Umbilical cord (tissue), 2 donors: ENCODE results near the gene CFLAR. TPM values are rescaled to one million over a fixed set of nuclear protein-coding genes. Genes with fewer than 3 reads are reported as not detected.
"Not testable (repeated sequence)": the region's sequence is repeated elsewhere in the genome, so short reads cannot be mapped to it uniquely, and the experiment has no call there.

ENCODE experiments used
- DNase-seq: peaks from one replicate; pipeline ENCODE4 v3.0.0-alpha.2; 2015; ENCODE audit warnings: low spot score
- total RNA-seq: library from RNA; depleted of rRNA; stranded (reverse); fragments of >200 nt; gene quantifications from one replicate; pipeline ENCODE4 v1.2.3, GENCODE V29; 2014; ENCODE audit warnings: low replicate concordance; ENCODE audit not compliant: insufficient read depth

The CFLAR gene
- 103 TPM for total RNA-seq

GRCh38 chr2:201116115-201116958 lies at the start of gene CFLAR:
CFLAR (plus strand) TSS chr2:201116164; CDS start chr2:201129866, 13,702 bp downstream.
- peak; percentile 76 for DNase-seq

GRCh38 chr2:201070948-201071478 lies 45.0 kb upstream of the CFLAR start:
- peak; percentile 8 for DNase-seq

- DNase-seq: peak; percentile 96
Observed at GRCh38 chr2:201071479-201072200, 44.3 kb upstream of the CFLAR start, which contains the start of the genes HYCC2 and NDUFB3. HYCC2 (minus strand) TSS chr2:201071671; CDS start chr2:201024009, 47,662 bp downstream. NDUFB3 (plus strand) TSS chr2:201072001; CDS start chr2:201078883, 6,882 bp downstream.

GRCh38 chr2:201072201-201072530 lies 43.8 kb upstream of the CFLAR start:
- no peak for DNase-seq

- DNase-seq: no peak
Observed at GRCh38 chr2:201073071-201073470, 42.9 kb upstream of the CFLAR start.

- no peak for DNase-seq
Observed at GRCh38 chr2:201074996-201075395, 41.0 kb upstream of the CFLAR start.

- no peak for DNase-seq
Observed at GRCh38 chr2:201084863-201085262, 31.1 kb upstream of the CFLAR start.

- DNase-seq: no peak
Observed at GRCh38 chr2:201090574-201090973, 25.4 kb upstream of the CFLAR start.

GRCh38 chr2:201093573-201093972 lies 22.4 kb upstream of the CFLAR start:
- DNase-seq: no peak

- no peak for DNase-seq
Observed at GRCh38 chr2:201100497-201100896, 15.5 kb upstream of the CFLAR start.

GRCh38 chr2:201105759-201106158 lies 10.2 kb upstream of the CFLAR start:
- DNase-seq: no peak

- DNase-seq: no peak
Observed at GRCh38 chr2:201107624-201108023, 8.3 kb upstream of the CFLAR start.

- DNase-seq: no peak
Observed at GRCh38 chr2:201108341-201108740, 7.6 kb upstream of the CFLAR start.

- DNase-seq: no peak
Observed at GRCh38 chr2:201109186-201109585, 6.8 kb upstream of the CFLAR start.

GRCh38 chr2:201110615-201111014 lies 5.3 kb upstream of the CFLAR start:
- no peak for DNase-seq

GRCh38 chr2:201111096-201111495 lies 4.9 kb upstream of the CFLAR start:
- DNase-seq: no peak

GRCh38 chr2:201114350-201114749 lies 1.6 kb upstream of the CFLAR start:
- no peak for DNase-seq

- DNase-seq: no peak
Observed at GRCh38 chr2:201114846-201115245, 1.1 kb upstream of the CFLAR start.

- peak; percentile 68 for DNase-seq
Observed at GRCh38 chr2:201116959-201117734, 1.2 kb downstream of the CFLAR start.

- not testable (repeated sequence) for DNase-seq
Observed at GRCh38 chr2:201117735-201118094, 1.8 kb downstream of the CFLAR start.

GRCh38 chr2:201118121-201118960 lies 2.4 kb downstream of the CFLAR start:
- DNase-seq: peak; percentile 82
